Hepatocyte (in vitro differentiated cells): ENCODE data around the gene REXO5. TPM values are rescaled to one million over a fixed set of nuclear protein-coding genes. Genes with fewer than 3 reads are reported as not detected.
A peak's percentile ranks its signal among the peaks of the same experiment; 100 is the strongest.

ENCODE experiments used
- DNase-seq: peaks from one replicate; pipeline ENCODE4 v3.0.0-alpha.2; 2016; ENCODE audit warnings: low spot score
- H2AFZ ChIP-seq: fragments of 200-600 bp; sonication (generic); 2 replicates; pipeline ENCODE4 v1.6.0; 2016; ENCODE audit warnings: antibody characterized with exemption, mild to moderate bottlenecking
- H3K27ac ChIP-seq: fragments of 200-600 bp; sonication (generic); 2 replicates; pipeline ENCODE4 v1.5.1; 2016; ENCODE audit warnings: mild to moderate bottlenecking
- H3K27me3 ChIP-seq: fragments of 200-600 bp; sonication (generic); 2 replicates; pipeline ENCODE4 v1.6.1; 2016
- H3K36me3 ChIP-seq: fragments of 200-600 bp; sonication (generic); replicated peaks from 2 replicates; pipeline ENCODE4 v1.5.1; 2016; ENCODE audit warnings: low read depth; ENCODE audit not compliant: insufficient read depth
- H3K4me1 ChIP-seq: fragments of 200-600 bp; sonication (generic); 2 replicates; pipeline ENCODE4 v1.5.1; 2016; ENCODE audit warnings: mild to moderate bottlenecking, moderate library complexity; ENCODE audit not compliant: insufficient read depth
- H3K4me2 ChIP-seq: fragments of 200-600 bp; sonication (generic); 2 replicates; pipeline ENCODE4 v1.6.0; 2016
- H3K4me3 ChIP-seq: fragments of 200-600 bp; sonication (generic); 2 replicates; pipeline ENCODE4 v1.5.1; 2016; ENCODE audit warnings: mild to moderate bottlenecking
- H3K79me2 ChIP-seq: fragments of 200-600 bp; sonication (generic); 2 replicates; pipeline ENCODE4 v1.6.0; 2017; ENCODE audit warnings: mild to moderate bottlenecking
- H3K9me2 ChIP-seq: fragments of 200-600 bp; sonication (generic); replicated peaks from 2 replicates; pipeline ENCODE4 v1.6.0; 2017; ENCODE audit warnings: mild to moderate bottlenecking; ENCODE audit not compliant: insufficient read depth
- H3K9me3 ChIP-seq: fragments of 200-600 bp; sonication (generic); 2 replicates; pipeline ENCODE4 v1.5.1; 2016; ENCODE audit warnings: low read depth, mild to moderate bottlenecking
- H4K20me1 ChIP-seq: fragments of 200-600 bp; sonication (generic); 2 replicates; pipeline ENCODE4 v1.6.0; 2016; ENCODE audit warnings: mild to moderate bottlenecking; ENCODE audit not compliant: insufficient read depth, poor library complexity, severe bottlenecking
- EZH2 ChIP-seq: fragments of 200-600 bp; sonication (generic); IDR thresholded peaks from 2 replicates; pipeline ENCODE4 v1.6.1; 2016; ENCODE audit warnings: antibody characterized with exemption, mild to moderate bottlenecking, borderline replicate concordance
- EZH2phosphoT487 ChIP-seq: fragments of 200-600 bp; sonication (generic); IDR thresholded peaks from one replicate; pipeline ENCODE4 v1.6.1; 2018; ENCODE audit warnings: antibody characterized with exemption, mild to moderate bottlenecking, low read depth, moderate library complexity; ENCODE audit not compliant: unreplicated experiment, severe bottlenecking
- WGBS: methylation state at CpG from one replicate; pipeline ENCODE4 v1.1.6; 2016; ENCODE audit warnings: low lambda C conversion rate; ENCODE audit errors: missing lambda C conversion rate; 5-methylcytosine and 5-hydroxymethylcytosine counted together
- polyA plus RNA-seq: library from polyadenylated mRNA; unstranded; fragments of >200 nt; fragmentation: Nextera tagmentation; extraction: Ambion mirVana; gene quantifications from 2 replicates; pipeline ENCODE4 v1.2.1, GENCODE V29; 2016
- small RNA-seq: library from RNA; depleted of rRNA; stranded (forward); fragments of <200 nt; gene quantifications from one replicate; pipeline ENCODE3, GENCODE V24; 2014
- total RNA-seq: library from RNA; depleted of rRNA; stranded (reverse); fragments of >200 nt; gene quantifications from 2 replicates; pipeline ENCODE4 v1.2.3, GENCODE V29; 2014
- TF ChIP-seq, protein P1 (sequence below): fragments of 200-600 bp; sonication (generic); IDR thresholded peaks from 2 replicates; pipeline ENCODE4 v1.5.1; 2016; ENCODE audit warnings: antibody characterized with exemption, mild to moderate bottlenecking; ENCODE audit not compliant: poor library complexity

Gene REXO5
- total and polyA plus RNA-seq, 2 experiments from 2014 or later, result 3.5 to 3.6 TPM

DNA sequence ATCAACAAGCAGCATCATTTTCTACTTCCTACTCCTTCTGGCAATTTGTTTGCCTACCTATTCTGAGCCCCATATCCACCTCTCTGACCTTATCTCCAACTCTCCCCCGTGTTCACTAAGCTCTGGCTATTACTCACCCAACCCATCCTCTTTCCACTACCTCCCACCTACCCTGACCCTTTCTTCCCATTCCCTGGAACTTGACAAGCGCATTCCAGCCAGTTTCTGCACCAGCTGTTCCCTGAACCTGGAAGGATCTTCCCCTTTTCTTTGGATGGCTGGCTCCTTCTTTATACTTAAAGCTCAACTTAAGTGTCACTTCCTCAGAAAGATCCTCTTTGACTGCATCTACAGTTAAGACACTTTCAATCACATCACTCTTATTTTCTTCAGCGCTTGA, 91.6 kb downstream of the REXO5 start:
- H3K79me2 ChIP-seq, result peaks cover 86% of the 10 kb centered on the region
- WGBS, result 66% methylated on average over 3 of the region's 3 CpGs
- H3K4me1 ChIP-seq, result peaks cover 32% of the 10 kb centered on the region
- peak overlapping the region; percentile 83 for H3K4me2 ChIP-seq
- H3K9me2 ChIP-seq, result no peaks in the 10 kb centered on the region
- no peaks in the 10 kb centered on the region for H3K36me3 ChIP-seq
- H3K27me3 ChIP-seq, result no peaks in the 10 kb centered on the region
- no peak overlapping the region for H2AFZ ChIP-seq
- DNase-seq, result peak; percentile 30
- H4K20me1 ChIP-seq, result peaks cover 34% of the 10 kb centered on the region
- H3K9me3 ChIP-seq, result no peaks in the 10 kb centered on the region
- H3K4me3 ChIP-seq, result no peak overlapping the region
- H3K27ac ChIP-seq, result peak overlapping the region; percentile 99
- TF ChIP-seq EZH2phosphoT487 (no peak), EZH2 (no peak)
- TF ChIP-seq, protein P1, sequence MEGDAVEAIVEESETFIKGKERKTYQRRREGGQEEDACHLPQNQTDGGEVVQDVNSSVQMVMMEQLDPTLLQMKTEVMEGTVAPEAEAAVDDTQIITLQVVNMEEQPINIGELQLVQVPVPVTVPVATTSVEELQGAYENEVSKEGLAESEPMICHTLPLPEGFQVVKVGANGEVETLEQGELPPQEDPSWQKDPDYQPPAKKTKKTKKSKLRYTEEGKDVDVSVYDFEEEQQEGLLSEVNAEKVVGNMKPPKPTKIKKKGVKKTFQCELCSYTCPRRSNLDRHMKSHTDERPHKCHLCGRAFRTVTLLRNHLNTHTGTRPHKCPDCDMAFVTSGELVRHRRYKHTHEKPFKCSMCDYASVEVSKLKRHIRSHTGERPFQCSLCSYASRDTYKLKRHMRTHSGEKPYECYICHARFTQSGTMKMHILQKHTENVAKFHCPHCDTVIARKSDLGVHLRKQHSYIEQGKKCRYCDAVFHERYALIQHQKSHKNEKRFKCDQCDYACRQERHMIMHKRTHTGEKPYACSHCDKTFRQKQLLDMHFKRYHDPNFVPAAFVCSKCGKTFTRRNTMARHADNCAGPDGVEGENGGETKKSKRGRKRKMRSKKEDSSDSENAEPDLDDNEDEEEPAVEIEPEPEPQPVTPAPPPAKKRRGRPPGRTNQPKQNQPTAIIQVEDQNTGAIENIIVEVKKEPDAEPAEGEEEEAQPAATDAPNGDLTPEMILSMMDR, result no peak

- no peaks in the 10 kb centered on the region for H3K27me3 ChIP-seq
- H4K20me1 ChIP-seq, result peaks cover 24% of the 10 kb centered on the region
- no peaks in the 10 kb centered on the region for H3K9me2 ChIP-seq
- H3K4me1 ChIP-seq, result peaks cover 39% of the 10 kb centered on the region
- H3K9me3 ChIP-seq, result no peaks in the 10 kb centered on the region
- H3K79me2 ChIP-seq, result peaks cover 85% of the 10 kb centered on the region
- peak overlapping the region; percentile 83 for H3K4me2 ChIP-seq
- H3K4me3 ChIP-seq, result peak overlapping the region; percentile 78
- peak; percentile 31 for DNase-seq
- peak overlapping the region; percentile 99 for H3K27ac ChIP-seq
- no peak for TF ChIP-seq EZH2phosphoT487
- TF ChIP-seq EZH2, result no peak
- TF ChIP-seq, protein P1, result no peak
- H2AFZ ChIP-seq, result no peak overlapping the region
- H3K36me3 ChIP-seq, result no peaks in the 10 kb centered on the region
- 14% methylated on average over 5 of the region's 5 CpGs for WGBS
Measured at GRCh38 chr16:20899071-20899470, 92.7 kb downstream of the REXO5 start.

Small RNAs within 50 kb of the gene (small RNA-seq; reads per million reads assigned to genes)
- gene RF00618 (not detected), gene RNU6-944P (not detected)

Other genes with a start within 250 kb of the REXO5 start
- 32.5 and 32.7 TPM in 2 replicates for gene ACSM2B, start 230.2 kb upstream of the REXO5 start, total RNA-seq
- gene ACSM2B, start 230.2 kb upstream of the REXO5 start, polyA plus RNA-seq, result 23.9 and 43.6 TPM in 2 replicates
- gene ACSM1, start 108.8 kb upstream of the REXO5 start, total RNA-seq, result 0.47 and 0.48 TPM in 2 replicates
- gene ACSM1, start 108.8 kb upstream of the REXO5 start, polyA plus RNA-seq, result 0.51 and 0.75 TPM in 2 replicates
- gene THUMPD1, start 64.7 kb upstream of the REXO5 start, total RNA-seq, result 42.7 and 51.6 TPM in 2 replicates
- 27.3 and 27.7 TPM in 2 replicates for gene THUMPD1, start 64.7 kb upstream of the REXO5 start, polyA plus RNA-seq
- gene ACSM3, start 42.5 kb upstream of the REXO5 start, total RNA-seq, result 26.5 and 46.7 TPM in 2 replicates
- 14.5 and 18.9 TPM in 2 replicates for gene ACSM3, start 42.5 kb upstream of the REXO5 start, polyA plus RNA-seq
- 20.8 and 26.9 TPM in 2 replicates for gene ERI2, start 55 bp upstream of the REXO5 start, total RNA-seq
- 6.9 and 19.1 TPM in 2 replicates for gene ERI2, start 55 bp upstream of the REXO5 start, polyA plus RNA-seq
- 38.1 and 40.3 TPM in 2 replicates for gene DCUN1D3, start 93.8 kb downstream of the REXO5 start, total RNA-seq
- 10.3 and 15.0 TPM in 2 replicates for gene DCUN1D3, start 93.8 kb downstream of the REXO5 start, polyA plus RNA-seq
- 60.0 and 61.5 TPM in 2 replicates for gene LYRM1, start 94.2 kb downstream of the REXO5 start, total RNA-seq
- 48.9 and 57.3 TPM in 2 replicates for gene LYRM1, start 94.2 kb downstream of the REXO5 start, polyA plus RNA-seq